LoVo (cell line): ENCODE data around the gene PDE8A.

Experiments
- DNase-seq: peaks from one replicate; pipeline ENCODE4 v3.0.0-alpha.2; 2016; ENCODE audit warnings: low spot score

The PDE8A gene

DNA sequence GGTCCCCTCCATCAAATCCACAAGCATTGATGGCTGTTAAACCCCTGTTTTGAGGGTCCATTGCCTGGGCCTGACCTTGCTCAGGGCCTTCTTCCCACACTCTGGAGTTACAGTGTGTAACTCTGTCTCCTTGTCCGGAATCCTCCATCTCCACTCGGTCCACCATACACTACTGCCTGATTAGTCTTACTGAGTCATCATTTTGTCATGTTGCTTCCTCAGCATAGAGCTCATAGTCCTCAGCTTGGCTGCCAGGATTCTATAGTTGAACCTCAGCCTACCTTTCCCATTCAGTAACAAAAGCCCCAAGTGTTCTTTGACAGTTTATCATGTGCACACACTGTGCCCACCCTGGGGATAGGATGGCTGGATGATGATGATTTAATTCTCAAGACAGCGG, 113.0 kb downstream of the PDE8A start:
- no peak for DNase-seq

DNA sequence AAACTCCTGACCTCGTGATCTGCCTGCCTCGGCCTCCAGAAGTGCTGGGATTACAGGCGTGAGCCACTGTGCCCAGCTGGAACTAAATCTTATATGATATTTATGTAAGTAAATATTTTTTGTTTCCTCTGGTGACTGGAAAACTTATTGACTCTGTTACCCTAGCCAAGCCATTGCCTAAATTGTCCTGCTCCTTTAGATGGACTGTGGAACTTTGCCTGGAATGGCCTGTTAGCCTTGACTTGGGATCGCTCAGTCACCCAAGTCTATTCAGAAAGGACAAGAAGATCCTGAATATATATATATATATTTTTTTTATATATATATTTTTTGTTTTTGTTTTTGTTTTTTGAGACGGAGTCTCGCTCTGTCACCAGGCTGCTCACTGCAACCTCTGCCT, 113.9 kb downstream of the PDE8A start:
- no peak for DNase-seq

DNA sequence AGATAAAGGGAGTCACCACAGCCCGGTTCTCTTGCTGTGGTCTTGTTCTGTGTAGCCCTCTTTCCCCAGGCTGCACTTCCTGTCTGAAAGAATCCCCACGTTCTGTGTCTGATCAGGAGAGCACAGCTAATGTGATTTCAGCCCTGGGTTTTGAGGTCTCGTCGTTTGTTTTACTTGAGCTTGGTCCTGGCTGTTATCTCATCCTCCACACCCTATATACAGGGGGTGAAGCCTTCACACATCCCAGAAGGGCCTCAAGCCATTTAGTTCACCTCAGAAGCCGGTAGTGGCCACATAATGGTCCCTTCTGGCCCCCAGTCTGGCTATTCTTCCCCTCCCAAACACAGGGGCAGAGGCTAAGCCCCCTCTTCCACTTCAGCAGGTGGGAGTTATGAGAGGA, 115.6 kb downstream of the PDE8A start:
- no peak for DNase-seq

DNA sequence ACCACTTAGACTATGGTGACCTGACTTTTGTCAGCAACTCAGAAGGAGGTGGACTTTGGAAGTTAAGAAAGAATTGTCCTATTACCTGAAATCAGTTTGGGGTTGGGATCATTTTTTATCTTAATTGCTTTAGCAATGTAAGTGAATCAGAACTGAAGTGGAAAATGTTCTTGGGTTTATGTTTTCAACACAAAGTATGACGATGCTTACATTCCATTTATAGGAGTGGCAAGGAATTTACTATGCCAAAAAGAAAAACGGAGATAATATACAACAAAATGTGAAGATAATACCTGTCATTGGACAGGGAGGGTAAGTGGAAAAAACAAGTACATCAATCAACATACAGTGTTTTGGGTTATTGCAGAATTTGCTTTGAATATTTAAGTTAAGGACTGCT, 116.1 kb downstream of the PDE8A start:
- DNase-seq, result no peak

DNA sequence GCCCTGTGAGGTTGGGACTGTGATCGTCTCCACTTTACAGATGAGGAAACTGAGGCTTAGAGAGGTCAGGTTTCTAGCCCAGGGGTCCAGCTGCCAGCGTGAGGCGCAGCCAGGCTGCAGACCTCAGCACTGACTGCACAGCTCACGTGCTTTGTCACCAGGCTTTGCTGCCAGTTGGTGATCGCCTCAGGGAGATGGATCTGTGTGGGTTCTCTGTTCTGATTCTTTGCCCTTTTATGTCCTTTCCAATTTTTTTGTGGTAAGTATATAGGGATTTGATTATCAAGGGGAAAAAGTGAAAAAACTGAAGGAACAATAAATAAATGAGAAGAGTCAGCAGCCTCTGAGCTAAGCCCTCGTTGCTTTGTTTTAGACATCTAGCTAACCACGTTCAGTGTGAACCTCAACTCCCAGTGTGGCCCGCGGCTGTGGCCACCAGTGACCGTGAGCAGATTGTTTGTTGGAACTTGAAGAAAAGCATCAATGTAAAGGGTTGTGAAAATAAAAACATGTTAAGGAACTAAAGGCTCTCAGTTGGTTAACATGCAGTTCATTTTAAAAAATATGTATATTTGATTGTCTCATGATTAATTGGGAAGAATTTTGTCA, 117.6 kb downstream of the PDE8A start:
- DNase-seq, result no peak

DNA sequence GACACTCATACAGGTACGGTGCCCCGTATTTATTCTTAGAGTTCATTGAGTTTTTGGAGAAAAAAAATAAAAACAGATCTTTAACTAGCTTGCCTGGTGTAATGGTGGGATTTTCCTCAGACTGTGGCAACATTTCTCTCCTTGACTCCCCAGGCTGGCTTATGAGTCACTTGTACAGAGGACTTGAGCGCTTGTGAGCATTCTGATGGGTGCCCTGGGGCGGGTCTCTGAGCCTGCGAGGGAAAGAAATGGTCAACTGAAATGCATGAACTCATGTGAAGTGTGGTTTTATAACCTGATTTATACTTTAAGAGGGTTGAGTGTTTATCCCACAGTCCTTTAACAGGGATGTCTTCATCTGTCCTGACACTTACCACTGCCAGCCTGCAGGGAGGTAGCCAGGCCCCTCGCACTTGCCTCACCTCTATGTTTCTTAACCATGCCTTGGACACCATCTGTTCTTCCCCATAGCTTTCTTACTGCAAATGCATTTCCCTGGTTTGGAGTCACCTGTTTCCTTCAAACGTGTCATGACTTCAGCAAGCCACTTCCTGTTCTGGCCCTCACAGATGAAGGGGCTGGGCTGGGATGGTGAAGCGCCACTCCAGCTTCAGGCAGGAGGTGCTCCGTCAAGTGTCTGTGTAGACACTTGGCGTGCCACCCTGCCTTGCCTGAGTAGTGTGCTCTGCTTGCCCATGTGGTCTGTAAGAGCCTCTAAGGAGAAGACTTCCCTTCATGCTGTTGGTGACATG, 118.7 kb downstream of the PDE8A start:
- DNase-seq, result no peak

DNA sequence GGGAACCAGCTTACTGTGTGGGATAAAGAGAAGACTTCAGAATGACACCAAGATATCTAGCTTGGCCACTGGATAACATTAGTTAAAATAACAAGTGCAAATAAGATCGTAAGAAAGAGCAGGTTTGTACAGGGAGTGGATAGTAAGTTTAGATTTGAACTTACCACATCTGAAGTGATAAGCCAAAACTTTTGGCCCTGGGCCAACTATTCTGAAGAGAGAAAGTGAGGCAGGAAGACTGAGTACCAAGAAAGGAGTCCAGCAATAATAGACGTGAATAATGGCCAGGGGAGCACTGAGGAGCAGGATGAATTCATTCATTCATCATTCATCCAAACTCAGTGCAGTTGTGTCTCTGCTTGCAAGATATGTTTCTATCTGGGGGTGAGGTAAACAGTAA, 122.9 kb downstream of the PDE8A start:
- no peak for DNase-seq

DNA sequence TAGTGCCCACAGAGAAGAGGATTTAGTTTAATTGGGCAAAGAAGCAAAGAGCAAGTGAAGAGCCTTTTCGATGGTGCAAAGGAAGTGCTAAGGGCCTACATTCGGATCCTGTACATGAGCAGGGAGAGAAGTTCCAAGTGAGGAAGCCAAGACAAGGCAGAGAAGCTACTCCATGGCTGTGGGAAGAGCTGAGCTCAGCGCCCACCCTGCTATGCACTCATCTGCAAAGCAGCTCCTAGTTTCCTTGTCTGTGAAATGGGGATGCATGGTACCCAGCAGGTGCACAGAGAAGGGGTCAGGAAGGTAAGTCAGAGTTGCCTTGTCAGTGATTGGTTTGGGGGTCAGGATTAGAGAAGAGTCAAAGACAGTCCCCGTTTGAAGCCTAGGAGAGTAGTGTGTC, 126.5 kb downstream of the PDE8A start:
- DNase-seq, result no peak

DNA sequence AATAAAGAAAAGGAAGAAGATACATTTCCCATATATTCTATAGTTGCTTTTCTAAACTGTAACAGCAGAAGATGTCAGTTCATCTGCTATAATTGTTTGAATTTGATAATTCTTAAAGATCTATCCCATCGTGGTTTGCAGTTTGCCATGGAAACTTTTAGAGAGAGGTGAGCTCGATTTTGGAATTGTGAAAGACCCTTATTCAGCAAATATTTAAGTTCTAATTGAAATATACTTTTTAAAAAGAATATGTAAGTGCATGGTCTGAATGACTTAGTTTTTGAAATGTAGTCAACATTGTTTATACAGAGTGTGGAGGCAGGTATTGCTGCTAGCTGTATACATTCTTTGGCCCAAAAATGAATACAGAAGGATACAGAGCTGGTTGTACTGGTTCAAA, 127.7 kb downstream of the PDE8A start:
- no peak for DNase-seq

DNA sequence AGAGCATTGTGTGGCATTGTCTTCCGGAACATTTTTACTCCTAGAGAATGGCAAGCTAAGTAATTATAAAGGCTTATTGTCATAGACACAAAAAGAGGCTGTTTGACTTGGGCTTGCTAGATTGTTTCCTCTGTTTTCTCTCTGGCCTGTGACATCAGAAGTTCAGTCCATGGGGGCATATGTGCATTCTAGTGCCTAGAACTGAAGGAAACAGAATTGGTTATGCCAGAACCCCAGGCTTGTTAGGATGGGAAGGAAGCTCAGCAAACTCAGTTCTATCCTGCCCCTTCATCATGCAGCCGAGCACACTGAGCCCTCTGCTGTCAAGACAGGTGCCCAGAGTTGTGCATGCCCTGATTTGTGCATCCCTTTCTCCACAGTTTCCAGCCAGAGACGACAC, 131.3 kb downstream of the PDE8A start:
- no peak for DNase-seq

DNA sequence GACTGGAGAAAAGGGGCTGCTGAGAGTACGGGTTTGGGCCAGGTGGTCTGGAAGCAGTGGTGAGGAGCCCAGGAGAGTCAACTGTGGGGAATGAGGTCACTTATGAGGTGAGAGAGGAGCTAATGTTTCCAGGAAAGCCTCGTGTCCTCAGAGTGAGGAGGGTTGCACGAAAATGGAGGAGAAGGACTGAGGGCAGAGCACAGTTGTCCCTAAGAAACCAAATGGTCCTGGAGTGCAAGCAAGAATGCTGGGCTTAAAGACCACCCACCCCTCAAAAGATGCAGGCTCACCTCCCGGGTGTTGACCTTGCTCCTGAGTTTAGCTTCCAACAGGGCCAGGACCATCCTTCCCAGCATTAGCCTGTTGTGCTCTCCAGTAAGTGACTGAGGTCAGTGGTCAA, 133.2 kb downstream of the PDE8A start:
- no peak for DNase-seq

DNA sequence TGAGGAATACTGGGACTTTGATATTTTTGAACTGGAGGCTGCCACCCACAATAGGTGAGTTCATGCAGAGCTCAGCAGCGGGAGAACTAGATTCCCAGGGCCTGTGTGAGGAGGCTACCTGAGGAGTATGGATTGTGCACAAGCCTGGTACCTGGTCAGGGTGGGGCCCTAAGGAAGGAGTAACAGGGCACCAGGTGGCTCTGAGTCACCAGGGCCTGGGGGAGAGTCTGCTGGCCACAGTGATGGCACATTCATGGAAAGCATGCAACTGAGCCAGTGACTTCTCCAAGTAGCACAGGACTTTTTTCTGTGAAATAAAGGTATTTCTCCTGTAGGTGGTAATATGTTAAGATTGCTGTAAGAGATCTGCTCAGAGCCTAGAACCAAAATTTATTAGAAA, 134.4 kb downstream of the PDE8A start:
- DNase-seq, result no peak

DNA sequence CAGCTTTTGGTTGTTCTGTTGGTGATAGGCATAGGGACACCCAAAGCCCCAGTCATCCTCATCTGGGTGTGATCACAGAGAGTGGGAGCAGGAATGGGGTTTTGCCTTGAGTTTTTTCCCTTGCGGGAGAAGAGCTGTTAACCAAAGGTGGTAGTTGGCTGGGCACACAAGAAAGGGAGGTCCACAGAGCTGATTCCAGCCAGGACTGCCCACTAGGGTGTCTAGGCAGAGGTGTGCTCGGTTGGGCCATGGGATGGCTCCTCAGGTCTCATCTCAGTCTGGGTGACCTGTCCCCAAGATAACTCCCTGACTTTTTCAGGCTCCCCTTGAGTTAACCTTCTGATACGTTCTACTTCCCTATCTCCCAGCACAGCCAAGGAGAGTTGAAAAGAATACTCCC, 134.8 kb downstream of the PDE8A start:
- no peak for DNase-seq

DNA sequence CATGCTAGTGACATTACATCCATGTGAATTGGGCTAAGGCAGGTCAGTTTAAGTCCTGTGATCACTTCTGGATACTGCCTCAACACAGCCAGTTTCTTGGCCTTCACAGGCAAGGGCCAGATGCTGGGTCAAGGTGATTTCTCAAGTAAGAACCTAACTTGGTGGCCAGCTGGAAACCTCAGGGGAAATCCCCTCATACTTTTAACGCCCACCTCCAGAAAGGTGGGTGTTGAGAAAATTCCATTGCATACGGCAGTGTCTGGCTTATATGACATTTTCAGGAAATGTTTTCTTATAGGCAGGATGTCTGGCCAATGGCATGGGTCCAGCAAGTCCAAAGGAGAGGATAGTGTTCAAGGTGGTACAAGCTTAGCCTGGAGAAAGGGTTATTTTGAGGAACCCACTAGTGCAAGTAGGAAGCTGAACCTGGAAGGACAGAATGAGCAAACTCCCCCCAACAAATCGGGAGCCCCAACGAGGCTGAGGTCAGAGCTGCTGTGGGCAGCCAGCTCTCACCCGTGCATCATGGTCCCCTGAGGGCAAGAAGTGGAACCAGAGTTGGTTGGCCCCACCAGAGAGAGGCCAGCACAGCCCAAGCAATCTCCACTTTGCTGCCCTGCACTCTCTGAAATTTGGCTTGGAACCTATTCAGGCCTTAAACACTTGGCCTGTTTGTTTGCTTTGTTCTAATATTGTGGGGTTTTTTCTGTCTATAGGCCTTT, 135.4 kb downstream of the PDE8A start:
- DNase-seq, result no peak

DNA sequence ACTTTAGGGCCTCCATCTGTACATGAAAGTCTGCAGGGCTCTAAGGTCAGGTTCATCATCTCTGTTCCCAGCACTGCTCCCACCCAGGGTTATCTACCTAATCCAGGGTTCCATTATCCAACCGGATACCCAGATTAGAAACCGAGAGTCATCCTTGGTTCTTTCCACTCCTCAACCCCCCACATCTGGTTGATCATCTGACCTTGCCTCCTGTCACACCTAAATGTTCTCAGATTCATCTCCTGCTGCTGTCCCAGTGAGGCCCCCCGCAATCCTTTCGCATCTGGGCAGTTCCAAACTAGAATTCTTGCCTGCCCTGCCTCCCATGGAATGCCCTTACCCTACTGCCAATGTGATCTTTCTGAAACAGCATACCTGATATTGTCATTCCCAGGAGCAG, 136.5 kb downstream of the PDE8A start:
- DNase-seq, result no peak

DNA sequence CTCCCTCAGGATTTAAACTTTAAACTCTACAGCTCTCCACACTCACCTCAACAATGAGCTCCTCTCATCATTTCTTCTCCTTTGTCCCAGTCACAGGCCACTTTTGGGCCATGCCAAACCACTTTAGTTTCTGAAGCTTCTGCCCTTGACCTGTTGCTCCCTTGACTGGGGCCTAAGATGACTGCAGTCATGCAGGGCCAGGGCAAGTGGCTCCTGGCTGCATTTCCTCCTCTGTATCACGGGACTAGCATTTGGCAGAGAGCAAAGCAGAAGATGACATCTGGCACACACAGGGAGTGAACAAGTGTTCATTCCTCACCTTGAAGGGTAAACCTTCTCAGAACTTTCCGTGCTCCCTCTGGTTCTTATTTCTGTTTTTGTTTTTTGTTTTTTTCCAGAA, 136.9 kb downstream of the PDE8A start:
- DNase-seq, result no peak

DNA sequence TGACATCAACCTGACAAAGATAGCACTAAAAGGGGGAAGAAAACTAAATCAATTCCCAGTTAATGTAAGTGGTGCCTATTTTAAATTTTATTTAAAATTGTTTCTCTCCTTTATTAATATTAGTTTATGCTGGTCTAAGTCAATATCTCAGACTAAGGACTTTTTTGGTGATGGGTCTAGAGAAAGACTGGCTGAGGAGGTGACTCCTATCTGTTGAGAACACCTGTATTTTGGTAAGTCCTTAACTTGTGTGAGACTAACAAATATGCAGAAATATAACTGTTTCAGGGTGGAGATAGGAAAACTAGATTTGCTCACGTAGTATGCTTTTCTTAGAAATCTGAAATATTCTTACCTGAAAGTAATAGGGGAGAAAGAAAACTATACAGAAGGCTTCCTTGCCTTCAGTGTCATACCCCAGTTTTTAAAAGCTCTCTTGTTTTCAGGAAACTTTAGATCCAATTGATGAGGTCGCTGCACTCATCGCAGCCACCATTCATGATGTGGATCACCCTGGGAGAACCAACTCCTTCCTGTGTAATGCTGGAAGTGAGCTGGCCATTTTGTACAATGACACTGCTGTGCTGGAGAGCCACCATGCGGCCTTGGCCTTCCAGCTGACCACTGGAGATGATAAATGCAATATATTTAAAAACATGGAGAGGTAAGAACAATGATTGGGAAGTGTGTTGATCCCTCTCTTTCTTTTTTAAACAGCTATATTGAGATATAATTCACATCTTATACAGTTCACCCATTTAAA, 138.9 kb downstream of the PDE8A start:
- DNase-seq, result no peak

DNA sequence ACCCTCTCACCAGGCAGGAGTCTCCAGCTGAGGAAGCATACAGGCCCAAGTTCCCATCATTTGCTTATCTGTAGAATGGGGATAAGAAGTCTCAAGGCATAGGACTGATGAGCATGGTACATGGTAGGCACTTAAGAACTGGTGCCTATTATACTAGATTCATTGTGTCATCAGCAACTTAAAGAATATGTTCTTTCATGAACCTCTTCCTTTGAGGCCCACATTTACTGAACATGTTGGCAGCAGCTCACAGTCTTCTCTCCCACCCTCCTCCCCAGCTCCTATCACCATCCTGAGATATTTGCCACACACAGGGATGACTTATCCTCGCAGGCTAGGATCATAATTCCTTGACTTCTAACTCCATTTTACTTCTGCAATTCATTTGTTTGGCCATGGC, 142.5 kb downstream of the PDE8A start:
- no peak for DNase-seq

DNA sequence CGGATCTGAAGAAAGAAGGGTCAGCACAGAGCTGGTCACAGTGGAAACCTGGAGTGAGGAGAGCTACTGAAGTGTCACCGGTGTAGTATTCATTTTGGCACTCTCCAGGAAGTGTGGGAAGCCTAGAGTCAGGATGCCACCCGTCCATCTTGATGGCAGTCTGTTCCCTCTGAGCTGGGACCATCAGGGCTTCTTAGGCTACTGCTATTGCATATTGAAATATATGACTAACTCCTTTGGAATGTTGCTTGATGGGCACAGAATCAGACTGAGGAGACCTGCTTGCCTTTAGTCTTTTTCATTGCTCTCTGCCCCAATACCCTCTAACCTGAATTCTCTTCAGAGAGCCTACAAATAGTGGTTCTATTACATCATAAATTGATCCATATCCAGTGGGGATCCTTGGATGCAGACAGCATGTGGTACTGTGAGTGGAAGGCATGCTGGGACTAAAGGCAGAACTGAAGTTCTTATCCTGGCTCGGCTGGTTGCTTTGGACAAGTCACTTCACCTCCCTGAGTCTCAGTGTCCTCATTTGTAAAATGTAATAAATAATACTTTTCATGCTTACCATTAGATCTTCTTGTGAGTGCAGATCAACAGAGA, 143.5 kb downstream of the PDE8A start:
- DNase-seq, result peak; percentile 38

DNA sequence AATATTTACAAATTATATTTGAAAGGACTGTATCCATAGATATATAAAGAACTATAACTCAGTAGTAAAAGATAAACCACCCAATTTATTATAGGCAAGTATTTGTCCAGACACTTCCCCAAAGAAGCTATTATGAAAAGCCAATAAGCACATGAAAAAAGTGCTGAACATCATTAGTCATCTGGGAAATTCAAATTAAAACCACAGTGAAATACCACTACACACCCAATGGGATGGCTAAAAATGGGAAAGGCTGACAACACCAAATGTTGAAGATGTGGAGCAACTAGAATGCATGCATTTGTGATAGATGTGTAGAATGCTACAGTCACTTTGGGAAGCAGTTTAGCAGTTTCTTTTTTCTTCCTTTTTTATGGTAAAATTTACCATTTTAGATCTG, 147.0 kb downstream of the PDE8A start:
- DNase-seq, result no peak

DNA sequence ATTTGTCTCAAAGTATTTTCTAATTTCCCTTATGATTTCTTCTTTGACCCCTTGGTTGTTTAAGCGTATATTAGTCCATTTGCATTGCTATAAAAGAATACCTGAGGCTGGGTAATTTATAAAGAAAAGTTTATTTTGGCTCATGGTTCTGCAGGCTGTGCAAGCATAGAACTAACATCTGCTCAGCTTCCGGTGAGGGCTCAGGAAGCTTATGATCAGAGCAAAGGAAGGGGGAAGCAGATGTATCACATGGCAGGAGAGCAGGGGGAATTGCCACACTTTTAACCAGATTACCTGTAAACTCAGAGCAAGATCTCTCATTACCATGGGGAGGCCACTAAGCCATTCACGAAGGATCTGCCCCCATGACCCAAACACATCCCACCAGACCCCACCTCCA, 148.2 kb downstream of the PDE8A start:
- no peak for DNase-seq

DNA sequence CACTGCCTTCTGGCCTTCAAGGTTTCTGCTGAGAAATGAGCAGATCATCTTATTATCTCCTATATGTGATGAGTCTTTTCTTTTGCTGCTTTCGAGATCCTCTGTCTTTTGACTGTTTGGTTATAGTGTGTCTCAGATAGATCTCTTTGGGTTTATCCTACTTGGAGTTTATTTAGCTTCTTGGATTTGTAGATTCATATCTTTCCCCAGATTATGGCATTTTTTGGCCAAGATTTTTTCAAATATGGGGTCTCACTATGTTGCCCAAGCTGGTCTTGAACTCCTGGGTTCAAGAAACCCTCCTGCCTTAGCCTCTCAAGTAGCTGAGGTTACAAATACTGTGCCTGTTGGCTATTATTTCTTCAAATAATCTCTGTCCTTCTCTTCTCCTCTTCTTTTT, 150.3 kb downstream of the PDE8A start:
- no peak for DNase-seq
